ENCODE data around the gene LMF1.

The LMF1 gene

GRCh38 chr16:818132-818531 is 152.7 kb downstream of the LMF1 start:
- no peaks in the 10 kb centered on the region for H3K36me3 ChIP-seq (ENCODE audit: insufficient read depth)
- no peaks in the 10 kb centered on the region for H3K4me1 ChIP-seq (ENCODE audit: low read depth, poor library complexity, severe bottlenecking)
- H3K79me2 ChIP-seq (ENCODE audit: insufficient read depth, low read depth): no peaks in the 10 kb centered on the region
- H3K9ac ChIP-seq: no peak overlapping the region
- no peak overlapping the region for H3K4me3 ChIP-seq (IDR thresholded peaks at IDR 0.05; ENCODE audit: insufficient read depth, low read depth, low read length)
- TF ChIP-seq CTCF (conservative IDR thresholded peaks at IDR 0.05; ENCODE audit: low read depth, low read length): no peak
- no peaks in the 10 kb centered on the region for H4K20me1 ChIP-seq (ENCODE audit: insufficient read depth)
- no peak overlapping the region for H2AFZ ChIP-seq (ENCODE audit: low read depth)
- H3K27ac ChIP-seq: no peak overlapping the region
- H3K27me3 ChIP-seq (ENCODE audit: insufficient read depth, low read depth): peaks cover 95% of the 10 kb centered on the region
- H3K4me2 ChIP-seq: no peak overlapping the region

- Histone ChIP-seq H3K4me1 (ENCODE audit: low read depth, poor library complexity, severe bottlenecking) (no peaks in the 10 kb centered on the region), H3K4me2 (no peak overlapping the region), H4K20me1 (ENCODE audit: insufficient read depth) (no peaks in the 10 kb centered on the region), H3K27me3 (ENCODE audit: insufficient read depth, low read depth) (peaks cover 95% of the 10 kb centered on the region), H3K27ac (no peak overlapping the region), H3K79me2 (ENCODE audit: insufficient read depth, low read depth) (no peaks in the 10 kb centered on the region), H3K36me3 (ENCODE audit: insufficient read depth) (no peaks in the 10 kb centered on the region), H3K9ac (no peak overlapping the region), H2AFZ (ENCODE audit: low read depth) (no peak overlapping the region), H3K4me3 (IDR thresholded peaks at IDR 0.05; ENCODE audit: insufficient read depth, low read depth, low read length) (no peak overlapping the region)
- no peak for TF ChIP-seq CTCF (conservative IDR thresholded peaks at IDR 0.05; ENCODE audit: low read depth, low read length)
Measured at GRCh38 chr16:817001-817906, 153.5 kb downstream of the LMF1 start.

- H3K36me3 ChIP-seq (ENCODE audit: insufficient read depth): no peaks in the 10 kb centered on the region
- no peaks in the 10 kb centered on the region for H3K4me1 ChIP-seq (ENCODE audit: low read depth, poor library complexity, severe bottlenecking)
- no peak overlapping the region for H3K27ac ChIP-seq
- TF ChIP-seq CTCF (conservative IDR thresholded peaks at IDR 0.05; ENCODE audit: low read depth, low read length): no peak
- H4K20me1 ChIP-seq (ENCODE audit: insufficient read depth): no peaks in the 10 kb centered on the region
- no peak overlapping the region for H3K9ac ChIP-seq
- no peaks in the 10 kb centered on the region for H3K79me2 ChIP-seq (ENCODE audit: insufficient read depth, low read depth)
- H3K4me3 ChIP-seq (IDR thresholded peaks at IDR 0.05; ENCODE audit: insufficient read depth, low read depth, low read length): no peak overlapping the region
- no peak overlapping the region for H2AFZ ChIP-seq (ENCODE audit: low read depth)
- H3K4me2 ChIP-seq: no peak overlapping the region
- peaks cover 97% of the 10 kb centered on the region for H3K27me3 ChIP-seq (ENCODE audit: insufficient read depth, low read depth)
Measured at GRCh38 chr16:815861-816260, 154.9 kb downstream of the LMF1 start.

- TF ChIP-seq CTCF (conservative IDR thresholded peaks at IDR 0.05; ENCODE audit: low read depth, low read length): no peak
- Histone ChIP-seq H2AFZ (ENCODE audit: low read depth) (no peak overlapping the region), H3K4me2 (no peak overlapping the region)
Measured at GRCh38 chr16:814974-815373, 155.8 kb downstream of the LMF1 start.

More at GRCh38 chr16:814974-815373, 155.8 kb downstream of the LMF1 start:
- Histone ChIP-seq H3K79me2 (ENCODE audit: insufficient read depth, low read depth) (no peaks in the 10 kb centered on the region), H3K27ac (no peak overlapping the region), H4K20me1 (ENCODE audit: insufficient read depth) (no peaks in the 10 kb centered on the region), H3K27me3 (ENCODE audit: insufficient read depth, low read depth) (peaks cover 97% of the 10 kb centered on the region), H3K4me3 (IDR thresholded peaks at IDR 0.05; ENCODE audit: insufficient read depth, low read depth, low read length) (no peak overlapping the region), H3K4me1 (ENCODE audit: low read depth, poor library complexity, severe bottlenecking) (no peaks in the 10 kb centered on the region), H3K36me3 (ENCODE audit: insufficient read depth) (no peaks in the 10 kb centered on the region), H3K9ac (no peak overlapping the region)
